Thyroid gland (tissue), 4 donors: ENCODE results near the gene ARMC9. TPM values are rescaled to one million over a fixed set of nuclear protein-coding genes. Genes with fewer than 3 reads are reported as not detected.
A peak's percentile ranks its signal among the peaks of the same experiment; 100 is the strongest.

Source experiments
- DNase-seq, 2 donors: peaks; one replicate each; pipeline ENCODE4 v3.0.0-alpha.2; 2019
- H3K27ac ChIP-seq, 3 donors: fragments of 200-600 bp; sonication (generic); 1 replicate in 2 of 3; 2 replicates in 1 of 3; pipeline ENCODE4 v1.5.1; 2016 to 2019; ENCODE audit warnings: mild to moderate bottlenecking in 1 of 3, moderate library complexity in 1 of 3
- H3K27me3 ChIP-seq: fragments of 200-600 bp; sonication (generic); one replicate; pipeline ENCODE4 v1.5.1; 2019
- H3K36me3 ChIP-seq, 2 donors: fragments of 200-600 bp; sonication (generic); one replicate each; pipeline ENCODE4 v1.5.1; 2016 to 2019
- H3K4me1 ChIP-seq, 2 donors: fragments of 200-600 bp; sonication (generic); one replicate each; pipeline ENCODE4 v1.5.1; 2017 to 2019
- H3K4me3 ChIP-seq, 3 donors: fragments of 200-600 bp; sonication (generic); replicated peaks in 1 of 3; 1 replicate in 2 of 3; 2 replicates in 1 of 3; pipeline ENCODE4 v1.5.1; 2016; ENCODE audit warnings: mild to moderate bottlenecking in 1 of 3
- H3K9me3 ChIP-seq: fragments of 200-600 bp; sonication (generic); one replicate; pipeline ENCODE4 v1.5.1; 2017
- CTCF ChIP-seq, 6 experiments: fragments of 200-600 bp in 3 of 6; fragments of 450-650 bp in 3 of 6; sonication (generic) in 3 of 6; IDR thresholded peaks; one replicate each; pipeline ENCODE4 v1.5.1; 2016 to 2019; ENCODE audit warnings: antibody characterized with exemption in 6 of 6, mild to moderate bottlenecking in 2 of 6, inconsistent platforms in 1 of 6, moderate library complexity in 1 of 6
- POLR2A ChIP-seq, 2 donors: fragments of 450-650 bp; IDR thresholded peaks; one replicate each; pipeline ENCODE4 v1.6.1; 2017; ENCODE audit warnings: antibody characterized with exemption in 2 of 2, mild to moderate bottlenecking in 2 of 2, moderate library complexity in 1 of 2
- WGBS, 2 donors: methylation state at CpG; one replicate each; pipeline ENCODE4 v1.1.5; 2017; 5-methylcytosine and 5-hydroxymethylcytosine counted together
- intact Hi-C: fragments of 100-400 bp; cut with DNase I; formaldehyde crosslinking; loops from one replicate; pipeline ENCODE4 v1.15.1; 2023
- total RNA-seq, 4 donors: library from RNA; depleted of rRNA; stranded (reverse); fragments of >200 nt; gene quantifications; one replicate each; pipeline ENCODE4 v1.2.3, GENCODE V29; 2016

ARMC9 gene
- total RNA-seq, 4 donors from 2014 or later: 20.3 to 30.7 (median 28.0) TPM

- intact Hi-C loops: loop anchor here (5.0 kb wide), 2 partner anchors 185 to 310 kb away; no protein-coding TSS in a partner anchor
- no peak overlapping the region for H3K27ac ChIP-seq
- H3K27me3 ChIP-seq: no peaks in the 10 kb centered on the region
- peak; percentile 87 to 90 for DNase-seq
- 8 to 10% methylated on average over 11 to 15 of the region's 67 CpGs for WGBS, 2 donors
- peak overlapping the region; percentile 48 to 67 (median 63) for H3K4me3 ChIP-seq
- H3K36me3 ChIP-seq: no peaks in the 10 kb centered on the region
- H3K9me3 ChIP-seq: no peaks in the 10 kb centered on the region
- TF ChIP-seq POLR2A (IDR thresholded peaks at IDR 0.05): no peak
- TF ChIP-seq CTCF (IDR thresholded peaks at IDR 0.05): peak; percentile 64 to 96 (median 80)
- H3K4me1 ChIP-seq: peaks cover 5 to 9% of the 10 kb centered on the region in 2 donors
Observed at GRCh38 chr2:231411831-231412617, 213.6 kb downstream of the ARMC9 start.

GRCh38 chr2:231412618-231412963 is 214.2 kb downstream of the ARMC9 start:
- H3K27me3 ChIP-seq: no peaks in the 10 kb centered on the region
- peak overlapping the region in 1 of 3 donors; percentile 48 for H3K4me3 ChIP-seq
- no peaks in the 10 kb centered on the region for H3K9me3 ChIP-seq
- DNase-seq: no peak
- intact Hi-C loops: loop anchor here (5.0 kb wide), 2 partner anchors 185 to 310 kb away; no protein-coding TSS in a partner anchor
- no peaks in the 10 kb centered on the region for H3K36me3 ChIP-seq
- H3K4me1 ChIP-seq: peaks cover 5 to 9% of the 10 kb centered on the region in 2 donors
- WGBS, 2 donors: 32 to 38% methylated on average over 6 to 9 of the region's 9 CpGs
- no peak overlapping the region for H3K27ac ChIP-seq
- no peak for TF ChIP-seq POLR2A (IDR thresholded peaks at IDR 0.05)
- no peak for TF ChIP-seq CTCF (IDR thresholded peaks at IDR 0.05)

GRCh38 chr2:231413456-231413855 is 215.0 kb downstream of the ARMC9 start:
- no peaks in the 10 kb centered on the region for H3K9me3 ChIP-seq
- no peak for DNase-seq
- 86 to 92% methylated on average over 6 of the region's 6 CpGs for WGBS, 2 donors
- H3K27me3 ChIP-seq: no peaks in the 10 kb centered on the region
- H3K4me1 ChIP-seq: peaks cover 5 to 9% of the 10 kb centered on the region in 2 donors
- no peak for TF ChIP-seq CTCF (IDR thresholded peaks at IDR 0.05)
- TF ChIP-seq POLR2A (IDR thresholded peaks at IDR 0.05): no peak
- no peak overlapping the region for H3K27ac ChIP-seq
- H3K4me3 ChIP-seq: no peak overlapping the region
- H3K36me3 ChIP-seq: no peaks in the 10 kb centered on the region
- intact Hi-C loops: loop anchor here (5.0 kb wide), 2 partner anchors 186 to 311 kb away; no protein-coding TSS in a partner anchor

DNA sequence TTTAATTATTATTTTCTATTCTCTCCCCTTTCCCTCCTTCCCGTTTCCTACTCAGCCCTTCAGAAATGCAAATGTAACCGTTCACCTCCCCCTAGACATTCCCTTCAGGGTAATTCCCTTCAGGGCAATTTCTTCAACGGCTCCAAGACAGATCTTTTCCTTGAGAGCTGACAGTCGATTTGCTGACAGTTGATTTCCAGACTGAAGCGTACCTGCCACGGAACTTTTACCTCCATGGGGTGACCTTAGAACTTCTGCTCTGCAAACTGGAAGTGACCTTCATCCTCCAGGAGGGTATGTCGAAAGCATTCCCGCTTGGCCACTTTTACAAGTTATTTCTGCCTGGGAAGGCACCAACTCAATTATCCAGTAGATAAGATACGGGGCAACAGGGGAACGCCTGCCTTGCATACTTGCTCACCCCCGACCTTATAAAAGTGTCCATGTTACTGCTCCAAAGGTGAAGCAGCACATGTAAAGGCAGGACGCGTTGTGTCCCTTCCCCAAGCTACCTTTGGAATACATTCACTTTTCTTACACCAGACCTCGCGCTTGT is 215.6 kb downstream of the ARMC9 start:
- intact Hi-C loops: loop anchor here (5.0 kb wide), 2 partner anchors 187 to 312 kb away; no protein-coding TSS in a partner anchor
- no peaks in the 10 kb centered on the region for H3K36me3 ChIP-seq
- WGBS, 2 donors: 69 to 70% methylated on average over 15 of the region's 15 CpGs

More for the DNA sequence above, 215.6 kb downstream of the ARMC9 start:
- Histone ChIP-seq H3K27ac (no peak overlapping the region), H3K27me3 (no peaks in the 10 kb centered on the region), H3K9me3 (no peaks in the 10 kb centered on the region), H3K4me1 (peaks cover 5 to 9% of the 10 kb centered on the region in 2 donors), H3K4me3 (no peak overlapping the region)
- no peak for DNase-seq
- TF ChIP-seq CTCF (IDR thresholded peaks at IDR 0.05) (no peak), POLR2A (IDR thresholded peaks at IDR 0.05) (no peak)
